KOPT-K1 (cell line): ENCODE results near the gene ELOA2.
"Not testable (repeated sequence)": the region's sequence is repeated elsewhere in the genome, so short reads cannot be mapped to it uniquely, and the experiment has no call there.

Experiments used
- H3K27ac ChIP-seq: fragments of 200-600 bp; sonication (generic); 2 replicates; pipeline ENCODE4 v1.5.1; 2016; ENCODE audit warnings: antibody characterized with exemption, mild to moderate bottlenecking, low read depth, low read length; ENCODE audit not compliant: poor library complexity, severe bottlenecking
- H3K36me3 ChIP-seq: fragments of 200-600 bp; sonication (generic); 2 replicates; pipeline ENCODE4 v1.5.1; 2017; ENCODE audit warnings: antibody characterized with exemption, mild to moderate bottlenecking, low read length, moderate library complexity; ENCODE audit not compliant: insufficient read depth
- H3K9me3 ChIP-seq: fragments of 200-600 bp; sonication (generic); 2 replicates; pipeline ENCODE4 v1.5.1; 2017; ENCODE audit warnings: antibody characterized with exemption, low read length, mild to moderate bottlenecking; ENCODE audit not compliant: insufficient read depth, poor library complexity, severe bottlenecking

The ELOA2 gene

GRCh38 chr18:47032945-47033344 is 2.5 kb downstream of the ELOA2 start:
- Histone ChIP-seq H3K9me3 (no peaks in the 10 kb centered on the region), H3K36me3 (no peaks in the 10 kb centered on the region), H3K27ac (no peak overlapping the region)

- H3K27ac ChIP-seq, H3K9me3 ChIP-seq, H3K36me3 ChIP-seq: not testable (repeated sequence)
Observed at GRCh38 chr18:47030887-47031286, 4.5 kb downstream of the ELOA2 start.

GRCh38 chr18:47029684-47030353 is 5.6 kb downstream of the ELOA2 start:
- not testable (repeated sequence) for H3K27ac ChIP-seq

GRCh38 chr18:47028738-47029137 is 6.7 kb downstream of the ELOA2 start:
- not testable (repeated sequence) for H3K9me3 ChIP-seq, H3K27ac ChIP-seq, H3K36me3 ChIP-seq

More at GRCh38 chr18:47029684-47030353, 5.6 kb downstream of the ELOA2 start:
- H3K36me3 ChIP-seq, H3K9me3 ChIP-seq: not testable (repeated sequence)

- H3K9me3 ChIP-seq, H3K36me3 ChIP-seq, H3K27ac ChIP-seq: not testable (repeated sequence)
Observed at GRCh38 chr18:47025557-47026174, 9.8 kb downstream of the ELOA2 start.

- not testable (repeated sequence) for H3K36me3 ChIP-seq, H3K27ac ChIP-seq, H3K9me3 ChIP-seq
Observed at GRCh38 chr18:47023769-47024465, 11.5 kb downstream of the ELOA2 start.

GRCh38 chr18:47022821-47023220 is 12.6 kb downstream of the ELOA2 start:
- not testable (repeated sequence) for H3K9me3 ChIP-seq, H3K27ac ChIP-seq, H3K36me3 ChIP-seq

- not testable (repeated sequence) for H3K9me3 ChIP-seq, H3K27ac ChIP-seq, H3K36me3 ChIP-seq
Observed at GRCh38 chr18:47020757-47021156, 14.7 kb downstream of the ELOA2 start.

- H3K27ac ChIP-seq, H3K9me3 ChIP-seq, H3K36me3 ChIP-seq: not testable (repeated sequence)
Observed at GRCh38 chr18:47019870-47020269, 15.6 kb downstream of the ELOA2 start.
